Measurements from ENCODE around the gene CA12. TPM values are rescaled to one million over a fixed set of nuclear protein-coding genes. Genes with fewer than 3 reads are reported as not detected.

CA12 gene
- total and polyA plus RNA-seq, 2 donors (not counting 3 experiments of a cell fraction or from before 2014, with no cell fraction given), result 1.1 to 5.9 TPM

DNA sequence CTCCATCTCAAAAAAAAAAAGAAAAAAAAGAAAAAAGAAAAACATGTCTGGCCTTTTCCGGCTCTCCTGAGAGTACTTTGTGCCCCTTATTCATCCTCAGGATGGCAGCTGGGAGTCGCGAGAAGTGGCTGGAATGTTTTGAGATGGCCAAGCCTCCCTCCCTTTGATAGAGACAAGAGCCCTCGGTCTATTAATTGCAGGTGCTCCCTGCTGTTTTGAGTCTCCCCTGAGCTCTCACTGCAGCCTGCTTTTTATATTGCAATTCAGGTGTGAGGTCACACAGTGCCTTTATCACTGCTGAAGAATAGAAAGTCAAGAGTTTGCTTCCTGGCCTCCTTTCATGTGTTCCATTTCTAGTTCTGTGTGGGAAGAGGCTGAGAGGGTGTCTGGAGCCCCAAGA lies 10.9 kb downstream of the CA12 start:
- Histone ChIP-seq H4K20me1 (replicated peaks; ENCODE audit: control insufficient read depth, extremely low read depth, insufficient read depth, low read length) (no peaks in the 10 kb centered on the region), H3K9me3 (replicated peaks; ENCODE audit: control insufficient read depth, insufficient read depth, low read length) (no peaks in the 10 kb centered on the region), H3K4me2 (ENCODE audit: insufficient read depth, low read length) (no peak overlapping the region), H3K79me2 (ENCODE audit: control insufficient read depth, insufficient read depth, low read length) (no peaks in the 10 kb centered on the region), H3K4me1 (ENCODE audit: control insufficient read depth, extremely low read depth, insufficient read depth, low read length) (peaks cover 24% of the 10 kb centered on the region), H3K9ac (replicated peaks; ENCODE audit: extremely low read depth, insufficient read depth, low read length) (no peak overlapping the region), H3K36me3 (ENCODE audit: control insufficient read depth in 2 of 2, extremely low read depth in 1 of 2, insufficient read depth in 2 of 2, low read length in 2 of 2) (no peaks in the 10 kb centered on the region), H3K4me3 (replicated peaks in 1 of 3; ENCODE audit: insufficient read depth in 1 of 3, low read depth in 1 of 3, low read length in 3 of 3) (no peak overlapping the region), H3K27me3 (ENCODE audit: control insufficient read depth in 2 of 2, insufficient read depth in 2 of 2, low read length in 2 of 2) (no peaks in the 10 kb centered on the region), H2AFZ (ENCODE audit: low read depth, low read length) (no peak overlapping the region), H3K9me1 (replicated peaks; ENCODE audit: control insufficient read depth, extremely low read depth, insufficient read depth, low read length) (no peaks in the 10 kb centered on the region), H3K27ac (ENCODE audit: insufficient read depth, low read depth, low read length) (no peak overlapping the region)
- no peak for FAIRE-seq
- TF ChIP-seq EZH2 (IDR thresholded peaks at IDR 0.05; ENCODE audit: borderline replicate concordance, low read depth, low read length, severe bottlenecking) (no peak), JUN (IDR thresholded peaks at IDR 0.05; ENCODE audit: borderline replicate concordance, insufficient read depth, insufficient read length, low read depth) (no peak), POLR2A (IDR thresholded peaks at IDR 0.05; ENCODE audit: low read depth, low read length) (no peak), MYC (IDR thresholded peaks at IDR 0.05; ENCODE audit: low read depth, low read length) (no peak), POLR2AphosphoS5 (IDR thresholded peaks at IDR 0.05; ENCODE audit: insufficient read depth, low read depth, low read length) (no peak), FOS (IDR thresholded peaks at IDR 0.05; ENCODE audit: borderline replicate concordance, insufficient read depth, low read length) (no peak), GATA2 (IDR thresholded peaks at IDR 0.05; ENCODE audit: insufficient read depth, insufficient read length, low read depth, low read length) (no peak)
- TF ChIP-seq, protein P1, sequence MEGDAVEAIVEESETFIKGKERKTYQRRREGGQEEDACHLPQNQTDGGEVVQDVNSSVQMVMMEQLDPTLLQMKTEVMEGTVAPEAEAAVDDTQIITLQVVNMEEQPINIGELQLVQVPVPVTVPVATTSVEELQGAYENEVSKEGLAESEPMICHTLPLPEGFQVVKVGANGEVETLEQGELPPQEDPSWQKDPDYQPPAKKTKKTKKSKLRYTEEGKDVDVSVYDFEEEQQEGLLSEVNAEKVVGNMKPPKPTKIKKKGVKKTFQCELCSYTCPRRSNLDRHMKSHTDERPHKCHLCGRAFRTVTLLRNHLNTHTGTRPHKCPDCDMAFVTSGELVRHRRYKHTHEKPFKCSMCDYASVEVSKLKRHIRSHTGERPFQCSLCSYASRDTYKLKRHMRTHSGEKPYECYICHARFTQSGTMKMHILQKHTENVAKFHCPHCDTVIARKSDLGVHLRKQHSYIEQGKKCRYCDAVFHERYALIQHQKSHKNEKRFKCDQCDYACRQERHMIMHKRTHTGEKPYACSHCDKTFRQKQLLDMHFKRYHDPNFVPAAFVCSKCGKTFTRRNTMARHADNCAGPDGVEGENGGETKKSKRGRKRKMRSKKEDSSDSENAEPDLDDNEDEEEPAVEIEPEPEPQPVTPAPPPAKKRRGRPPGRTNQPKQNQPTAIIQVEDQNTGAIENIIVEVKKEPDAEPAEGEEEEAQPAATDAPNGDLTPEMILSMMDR (IDR thresholded peaks at IDR 0.05; ENCODE audit: extremely low read depth in 1 of 2, insufficient read depth in 1 of 2, low read depth in 1 of 2, low read length in 2 of 2), result no peak
- TF ChIP-seq, protein P2, sequence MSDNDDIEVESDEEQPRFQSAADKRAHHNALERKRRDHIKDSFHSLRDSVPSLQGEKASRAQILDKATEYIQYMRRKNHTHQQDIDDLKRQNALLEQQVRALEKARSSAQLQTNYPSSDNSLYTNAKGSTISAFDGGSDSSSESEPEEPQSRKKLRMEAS (IDR thresholded peaks at IDR 0.05; ENCODE audit: insufficient read depth, insufficient read length), result no peak
- ChIA-PET CTCF (interaction anchor here (1.0 kb wide), 1 partner anchor 96 kb away, joined by 3 read pairs; no protein-coding TSS in a partner anchor), POLR2A (no interaction called here)
- BruUV-seq (replicated peaks), result no TSS peak
- dilution Hi-C loops (cut with MboI; ENCODE audit: extremely low pct_ligation_motif_present, low sequenced_read_pairs), result no loop called here
- intact Hi-C loops (cut with micrococcal nuclease), result no loop called here
- DNase-seq (ENCODE audit: low read depth, low spot score), result no peak

Measured in endothelial cell of umbilical vein (primary cell).